ENCODE measurements around the gene PANX1. TPM values are rescaled to one million over a fixed set of nuclear protein-coding genes. Genes with fewer than 3 reads are reported as not detected.

Gene PANX1
- total RNA-seq, 1 donor from 2014 or later: 19.9 TPM

- no peak for DNase-seq
- no peak overlapping the region for H3K4me3 ChIP-seq
- no peaks in the 10 kb centered on the region for H3K27me3 ChIP-seq (ENCODE audit: low read depth)
- H3K27ac ChIP-seq (replicated peaks): no peak overlapping the region
- no peaks in the 10 kb centered on the region for H3K36me3 ChIP-seq
- no peaks in the 10 kb centered on the region for H3K4me1 ChIP-seq
- TF ChIP-seq CTCF (IDR thresholded peaks at IDR 0.05; ENCODE audit: borderline replicate concordance): no peak
- intact Hi-C loops (cut with micrococcal nuclease): no loop called here
- H3K9me3 ChIP-seq (replicated peaks): peaks cover 5% of the 10 kb centered on the region
Measured at GRCh38 chr11:94201004-94201465, 72.4 kb downstream of the PANX1 start.

GRCh38 chr11:94203070-94203469 lies 74.4 kb downstream of the PANX1 start:
- peaks cover 21% of the 10 kb centered on the region for H3K9me3 ChIP-seq (replicated peaks)
- no peaks in the 10 kb centered on the region for H3K36me3 ChIP-seq
- no peak overlapping the region for H3K27ac ChIP-seq (replicated peaks)
- H3K27me3 ChIP-seq (ENCODE audit: low read depth): no peaks in the 10 kb centered on the region
- no peaks in the 10 kb centered on the region for H3K4me1 ChIP-seq
- intact Hi-C loops (cut with micrococcal nuclease): no loop called here
- H3K4me3 ChIP-seq: no peak overlapping the region
- TF ChIP-seq CTCF (IDR thresholded peaks at IDR 0.05; ENCODE audit: borderline replicate concordance): no peak
- DNase-seq: no peak

GRCh38 chr11:94211261-94211830 lies 82.7 kb downstream of the PANX1 start:
- TF ChIP-seq CTCF (IDR thresholded peaks at IDR 0.05; ENCODE audit: borderline replicate concordance): no peak
- no peak for DNase-seq
- H3K4me1 ChIP-seq: no peaks in the 10 kb centered on the region
- intact Hi-C loops (cut with micrococcal nuclease): no loop called here
- no peaks in the 10 kb centered on the region for H3K36me3 ChIP-seq
- H3K4me3 ChIP-seq: no peak overlapping the region
- H3K27me3 ChIP-seq (ENCODE audit: low read depth): no peaks in the 10 kb centered on the region
- no peak overlapping the region for H3K27ac ChIP-seq (replicated peaks)
- peaks cover 27% of the 10 kb centered on the region for H3K9me3 ChIP-seq (replicated peaks)

- TF ChIP-seq CTCF (IDR thresholded peaks at IDR 0.05; ENCODE audit: borderline replicate concordance): no peak
- Histone ChIP-seq H3K27ac (replicated peaks) (no peak overlapping the region), H3K36me3 (no peaks in the 10 kb centered on the region), H3K9me3 (replicated peaks) (peaks cover 16% of the 10 kb centered on the region), H3K4me3 (no peak overlapping the region), H3K4me1 (no peaks in the 10 kb centered on the region), H3K27me3 (ENCODE audit: low read depth) (no peaks in the 10 kb centered on the region)
- DNase-seq: no peak
- intact Hi-C loops (cut with micrococcal nuclease): no loop called here
Measured at GRCh38 chr11:94212898-94213297, 84.3 kb downstream of the PANX1 start.

- TF ChIP-seq CTCF (IDR thresholded peaks at IDR 0.05; ENCODE audit: borderline replicate concordance): no peak
- no peaks in the 10 kb centered on the region for H3K27me3 ChIP-seq (ENCODE audit: low read depth)
- peaks cover 44% of the 10 kb centered on the region for H3K9me3 ChIP-seq (replicated peaks)
- no peak overlapping the region for H3K4me3 ChIP-seq
- intact Hi-C loops (cut with micrococcal nuclease): no loop called here
- no peaks in the 10 kb centered on the region for H3K36me3 ChIP-seq
- no peak for DNase-seq
- no peaks in the 10 kb centered on the region for H3K4me1 ChIP-seq
- no peak overlapping the region for H3K27ac ChIP-seq (replicated peaks)
Measured at GRCh38 chr11:94217705-94218104, 89.1 kb downstream of the PANX1 start.

All from left ventricle myocardium inferior (tissue), 1 donor.